Colonic mucosa (tissue), 4 donors: ENCODE data around the gene KRT16. TPM values are rescaled to one million over a fixed set of nuclear protein-coding genes. Genes with fewer than 3 reads are reported as not detected.
"Not testable (repeated sequence)": the region's sequence is repeated elsewhere in the genome, so short reads cannot be mapped to it uniquely, and the experiment has no call there.

ENCODE experiments used
- DNase-seq: peaks from one replicate; pipeline ENCODE4 v3.0.0-alpha.2; 2020
- H3K27ac ChIP-seq: fragments of 200-600 bp; one replicate; pipeline ENCODE4 v1.8.0; 2021
- H3K27me3 ChIP-seq: fragments of 200-600 bp; one replicate; pipeline ENCODE4 v1.8.0; 2021
- H3K36me3 ChIP-seq: fragments of 200-600 bp; one replicate; pipeline ENCODE4 v1.8.0; 2021
- H3K4me1 ChIP-seq: fragments of 200-600 bp; one replicate; pipeline ENCODE4 v1.8.0; 2021; ENCODE audit warnings: mild to moderate bottlenecking
- H3K4me3 ChIP-seq: fragments of 200-600 bp; one replicate; pipeline ENCODE4 v1.8.0; 2021
- H3K9ac ChIP-seq, 2 donors: one replicate each; pipeline ENCODE4 v1.7.0; 2013; ENCODE audit warnings: control low read depth in 2 of 2, low read depth in 2 of 2, low read length in 2 of 2
- H3K9me3 ChIP-seq: fragments of 200-600 bp; one replicate; pipeline ENCODE4 v1.8.0; 2021
- CTCF ChIP-seq: fragments of 200-600 bp; IDR thresholded peaks from one replicate; pipeline ENCODE4 v1.8.0; 2022; ENCODE audit warnings: antibody characterized with exemption, mild to moderate bottlenecking
- intact Hi-C: fragments of 100-400 bp; cut with DNase I; formaldehyde crosslinking; loops from one replicate; pipeline ENCODE4 v1.14.1; 2022
- total RNA-seq, 2 donors: library from RNA; stranded (reverse); fragmentation: NEBNext Ultra II Directional in 1 of 2; extraction: Animal tissue kit (Norgen Biotek cat#: 25700) in 1 of 2; gene quantifications; one replicate each; pipeline ENCODE4 v1.2.1, GENCODE V29; 2021
- donor health status: healthy.
- donor health status: DM: no; HTN: no; CAD: no.
- donor health status: DM: no; HTN: no; CAD: no.

KRT16 gene
- total RNA-seq, 2 donors from 2014 or later: not detected

GRCh38 chr17:41617698-41618097 is 5.1 kb upstream of the KRT16 start:
- Histone ChIP-seq H3K4me3 (no peak overlapping the region), H3K27ac (no peak overlapping the region), H3K9me3 (no peaks in the 10 kb centered on the region), H3K4me1 (no peaks in the 10 kb centered on the region), H3K27me3 (no peaks in the 10 kb centered on the region), H3K9ac (no peak overlapping the region), H3K36me3 (no peaks in the 10 kb centered on the region)
- TF ChIP-seq CTCF: no peak
- no peak for DNase-seq
- intact Hi-C loops: no loop called here

GRCh38 chr17:41617136-41617535 is 4.6 kb upstream of the KRT16 start:
- DNase-seq: no peak
- H3K4me1 ChIP-seq: no peaks in the 10 kb centered on the region
- H3K4me3 ChIP-seq: no peak overlapping the region
- H3K27ac ChIP-seq: no peak overlapping the region
- no peaks in the 10 kb centered on the region for H3K27me3 ChIP-seq
- no peaks in the 10 kb centered on the region for H3K9me3 ChIP-seq
- H3K36me3 ChIP-seq: no peaks in the 10 kb centered on the region
- no peak for TF ChIP-seq CTCF
- intact Hi-C loops: no loop called here
- H3K9ac ChIP-seq: no peak overlapping the region

- DNase-seq, H3K27me3 ChIP-seq, H3K27ac ChIP-seq, intact Hi-C loops, H3K9me3 ChIP-seq, H3K4me3 ChIP-seq, H3K4me1 ChIP-seq, H3K9ac ChIP-seq, H3K36me3 ChIP-seq: not testable (repeated sequence)
Observed at GRCh38 chr17:41616486-41616885, 3.9 kb upstream of the KRT16 start.

- Histone ChIP-seq H3K4me1 (no peaks in the 10 kb centered on the region), H3K9ac (no peak overlapping the region), H3K27ac (no peak overlapping the region), H3K4me3 (no peak overlapping the region), H3K27me3 (no peaks in the 10 kb centered on the region), H3K36me3 (no peaks in the 10 kb centered on the region), H3K9me3 (no peaks in the 10 kb centered on the region)
- intact Hi-C loops: no loop called here
- TF ChIP-seq CTCF: no peak
- no peak for DNase-seq
Observed at GRCh38 chr17:41615454-41615853, 2.9 kb upstream of the KRT16 start.

GRCh38 chr17:41614767-41615166 is 2.2 kb upstream of the KRT16 start:
- intact Hi-C loops, H3K9me3 ChIP-seq, DNase-seq, H3K4me3 ChIP-seq, H3K36me3 ChIP-seq, H3K9ac ChIP-seq, H3K27ac ChIP-seq, H3K4me1 ChIP-seq, H3K27me3 ChIP-seq: not testable (repeated sequence)

GRCh38 chr17:41614098-41614497 is 1.5 kb upstream of the KRT16 start:
- no peak overlapping the region for H3K9ac ChIP-seq
- no peaks in the 10 kb centered on the region for H3K27me3 ChIP-seq
- no peaks in the 10 kb centered on the region for H3K4me1 ChIP-seq
- H3K4me3 ChIP-seq: no peak overlapping the region
- no peak for DNase-seq
- H3K9me3 ChIP-seq: no peaks in the 10 kb centered on the region
- H3K36me3 ChIP-seq: no peaks in the 10 kb centered on the region
- no peak for TF ChIP-seq CTCF
- H3K27ac ChIP-seq: no peak overlapping the region
- intact Hi-C loops: no loop called here
